Skin of body (tissue), 1 donor: Measurements from ENCODE around the gene CFI. TPM values are rescaled to one million over a fixed set of nuclear protein-coding genes. Genes with fewer than 3 reads are reported as not detected.

ENCODE experiments used
- total RNA-seq: library from RNA; depleted of rRNA; stranded (reverse); fragments of >200 nt; gene quantifications from one replicate; pipeline ENCODE4 v1.2.3, GENCODE V29; 2014

CFI gene
- total RNA-seq, 1 donor from 2014 or later, result 10.1 TPM

Other genes starting within 250 kb of the CFI start
- gene MCUB, start 241.8 kb downstream of the CFI start, total RNA-seq, result 15.8 TPM
- gene CASP6, start 98.6 kb downstream of the CFI start, total RNA-seq, result 19.8 TPM
- 15.0 TPM for gene PLA2G12A, start 71.9 kb downstream of the CFI start, total RNA-seq
- gene GAR1, start 13.8 kb upstream of the CFI start, total RNA-seq, result 10.8 TPM
- not detected for gene RRH, start 26.0 kb upstream of the CFI start, total RNA-seq
- 0.10 TPM for gene LRIT3, start 46.1 kb upstream of the CFI start, total RNA-seq
- gene EGF, start 110.9 kb upstream of the CFI start, total RNA-seq, result 3.5 TPM